Adrenal gland (tissue), 5 donors: Measurements from ENCODE around the gene FAM219B.

ENCODE experiments used
- POLR2A ChIP-seq, 2 donors: fragments of 450-650 bp; IDR thresholded peaks; one replicate each; pipeline ENCODE4 v1.6.1; 2017; ENCODE audit warnings: antibody characterized with exemption in 2 of 2, mild to moderate bottlenecking in 2 of 2, moderate library complexity in 1 of 2
- TF ChIP-seq, protein P1 (sequence below), 6 experiments: fragments of 450-650 bp in 4 of 6; fragments of 200-600 bp in 2 of 6; sonication (generic) in 1 of 6; IDR thresholded peaks; 1 replicate in 5 of 6; 2 replicates in 1 of 6; pipeline versions ENCODE4 v1.5.1 to v1.8.0; 2016 to 2021; ENCODE audit warnings: antibody characterized with exemption in 6 of 6, mild to moderate bottlenecking in 2 of 6, moderate library complexity in 1 of 6
- donor health status: DM: no; HTN: no; CAD: no.

- TF ChIP-seq, protein P1, sequence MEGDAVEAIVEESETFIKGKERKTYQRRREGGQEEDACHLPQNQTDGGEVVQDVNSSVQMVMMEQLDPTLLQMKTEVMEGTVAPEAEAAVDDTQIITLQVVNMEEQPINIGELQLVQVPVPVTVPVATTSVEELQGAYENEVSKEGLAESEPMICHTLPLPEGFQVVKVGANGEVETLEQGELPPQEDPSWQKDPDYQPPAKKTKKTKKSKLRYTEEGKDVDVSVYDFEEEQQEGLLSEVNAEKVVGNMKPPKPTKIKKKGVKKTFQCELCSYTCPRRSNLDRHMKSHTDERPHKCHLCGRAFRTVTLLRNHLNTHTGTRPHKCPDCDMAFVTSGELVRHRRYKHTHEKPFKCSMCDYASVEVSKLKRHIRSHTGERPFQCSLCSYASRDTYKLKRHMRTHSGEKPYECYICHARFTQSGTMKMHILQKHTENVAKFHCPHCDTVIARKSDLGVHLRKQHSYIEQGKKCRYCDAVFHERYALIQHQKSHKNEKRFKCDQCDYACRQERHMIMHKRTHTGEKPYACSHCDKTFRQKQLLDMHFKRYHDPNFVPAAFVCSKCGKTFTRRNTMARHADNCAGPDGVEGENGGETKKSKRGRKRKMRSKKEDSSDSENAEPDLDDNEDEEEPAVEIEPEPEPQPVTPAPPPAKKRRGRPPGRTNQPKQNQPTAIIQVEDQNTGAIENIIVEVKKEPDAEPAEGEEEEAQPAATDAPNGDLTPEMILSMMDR (IDR thresholded peaks at IDR 0.05): no peak
- TF ChIP-seq POLR2A (IDR thresholded peaks at IDR 0.05): no peak
Observed at GRCh38 chr15:74917676-74918075, 11.0 kb upstream of the FAM219B start.
